CD4-positive, alpha-beta T cell treated with Interleukin-15 for 1 hour (primary cell): ENCODE measurements around the gene PHPT1.
A peak's percentile ranks its signal among the peaks of the same experiment; 100 is the strongest.

Experiments used
- DNase-seq: peaks from one replicate; pipeline ENCODE4 v3.0.0-alpha.2; 2020

Gene PHPT1

GRCh38 chr9:136889858-136890257 lies 40.6 kb downstream of the PHPT1 start:
- DNase-seq: no peak

- DNase-seq: no peak
Observed at GRCh38 chr9:136890661-136891060, 41.5 kb downstream of the PHPT1 start.

- DNase-seq: no peak
Observed at GRCh38 chr9:136896027-136896426, 46.8 kb downstream of the PHPT1 start.

- DNase-seq: no peak
Observed at GRCh38 chr9:136898483-136899100, 49.4 kb downstream of the PHPT1 start.

- peak; percentile 31 for DNase-seq
Observed at GRCh38 chr9:136899196-136899595, 50.0 kb downstream of the PHPT1 start.

- DNase-seq: no peak
Observed at GRCh38 chr9:136900556-136900955, 51.3 kb downstream of the PHPT1 start.
